OCI-LY1 (cell line): ENCODE results near the gene FIGLA.

ENCODE experiments used
- H2AFZ ChIP-seq: fragments of 200-600 bp; sonication (generic), shearing (Covaris generic); 2 replicates; pipeline ENCODE4 v1.6.0; 2014; ENCODE audit warnings: antibody characterized with exemption, mild to moderate bottlenecking, low read length
- H3F3A ChIP-seq: fragments of 200-600 bp; sonication (generic), shearing (Covaris generic); 2 replicates; pipeline ENCODE4 v1.6.0; 2014; ENCODE audit warnings: mild to moderate bottlenecking, antibody characterized with exemption, low read length, moderate library complexity; ENCODE audit not compliant: insufficient read depth
- H3K27ac ChIP-seq: fragments of 200-600 bp; sonication (generic); 2 replicates; pipeline ENCODE4 v1.5.1; 2014; ENCODE audit warnings: low read length, mixed run types, mild to moderate bottlenecking, low read depth; ENCODE audit not compliant: poor library complexity, severe bottlenecking
- H3K27me3 ChIP-seq: fragments of 200-600 bp; sonication (generic); 2 replicates; pipeline ENCODE4 v1.6.0; 2014; ENCODE audit warnings: antibody characterized with exemption, mild to moderate bottlenecking, low read length, moderate library complexity; ENCODE audit not compliant: insufficient read depth
- H3K36me3 ChIP-seq: fragments of 200-600 bp; sonication (generic); 2 replicates; pipeline ENCODE4 v1.6.1; 2014; ENCODE audit warnings: mild to moderate bottlenecking, antibody characterized with exemption, low read length, moderate library complexity, mixed read lengths; ENCODE audit not compliant: insufficient read depth
- H3K4me1 ChIP-seq: fragments of 200-600 bp; sonication (generic); 2 replicates; pipeline ENCODE4 v1.5.1; 2014; ENCODE audit warnings: mild to moderate bottlenecking, low read length, moderate library complexity; ENCODE audit not compliant: insufficient read depth, severe bottlenecking
- H3K4me2 ChIP-seq: fragments of 200-600 bp; sonication (generic), shearing (Covaris generic); 2 replicates; pipeline ENCODE4 v1.6.1; 2014; ENCODE audit warnings: low read length
- H3K4me3 ChIP-seq: fragments of 200-600 bp; sonication (generic); 2 replicates; pipeline ENCODE4 v1.5.1; 2014; ENCODE audit warnings: low read length, low read depth, mild to moderate bottlenecking, mixed read lengths; ENCODE audit not compliant: poor library complexity, severe bottlenecking
- H3K79me2 ChIP-seq: fragments of 200-600 bp; shearing (Covaris generic); 2 replicates; pipeline ENCODE4 v1.6.1; 2016; ENCODE audit warnings: mixed run types, low read length, mixed read lengths; ENCODE audit not compliant: insufficient read depth
- H3K9ac ChIP-seq: fragments of 200-600 bp; sonication (generic), shearing (Covaris generic); 2 replicates; pipeline ENCODE4 v1.6.1; 2014; ENCODE audit warnings: mild to moderate bottlenecking, low read length, mixed read lengths
- H3K9me2 ChIP-seq: fragments of 200-600 bp; sonication (generic), shearing (Covaris generic); 2 replicates; pipeline ENCODE4 v1.6.1; 2014; ENCODE audit warnings: low read depth, mild to moderate bottlenecking, low read length, mixed read lengths
- H3K9me3 ChIP-seq: fragments of 200-600 bp; shearing (Covaris generic); 2 replicates; pipeline ENCODE4 v1.6.1; 2014; ENCODE audit warnings: low read length, mixed read lengths
- H4K20me1 ChIP-seq: fragments of 200-600 bp; sonication (generic), shearing (Covaris generic); 2 replicates; pipeline ENCODE4 v1.6.0; 2016; ENCODE audit warnings: mild to moderate bottlenecking, low read length; ENCODE audit not compliant: insufficient read depth
- EZH2 ChIP-seq: fragments of 200-600 bp; sonication (generic), shearing (Covaris generic); IDR thresholded peaks from 2 replicates; pipeline ENCODE4 v1.8.0; 2017; ENCODE audit warnings: borderline replicate concordance, mixed run types, mild to moderate bottlenecking, antibody characterized with exemption, low read length, moderate library complexity, mixed read lengths
- TF ChIP-seq, protein P1 (sequence below): fragments of 200-600 bp; sonication (generic), shearing (Covaris generic); IDR thresholded peaks from 2 replicates; pipeline ENCODE4 v1.5.1; 2017; ENCODE audit warnings: mild to moderate bottlenecking, antibody characterized with exemption, low read length, moderate library complexity, mixed read lengths

FIGLA gene

GRCh38 chr2:70779911-70780545, 10.4 kb downstream of the FIGLA start:
- Histone ChIP-seq H3K27me3 (no peaks in the 10 kb centered on the region), H3K27ac (no peak overlapping the region), H3F3A (no peaks in the 10 kb centered on the region), H4K20me1 (no peaks in the 10 kb centered on the region), H2AFZ (no peak overlapping the region), H3K36me3 (no peaks in the 10 kb centered on the region), H3K9me2 (no peaks in the 10 kb centered on the region), H3K9me3 (no peaks in the 10 kb centered on the region), H3K79me2 (no peaks in the 10 kb centered on the region), H3K4me3 (no peak overlapping the region), H3K4me2 (no peak overlapping the region), H3K9ac (no peak overlapping the region), H3K4me1 (no peaks in the 10 kb centered on the region)
- TF ChIP-seq, protein P1, sequence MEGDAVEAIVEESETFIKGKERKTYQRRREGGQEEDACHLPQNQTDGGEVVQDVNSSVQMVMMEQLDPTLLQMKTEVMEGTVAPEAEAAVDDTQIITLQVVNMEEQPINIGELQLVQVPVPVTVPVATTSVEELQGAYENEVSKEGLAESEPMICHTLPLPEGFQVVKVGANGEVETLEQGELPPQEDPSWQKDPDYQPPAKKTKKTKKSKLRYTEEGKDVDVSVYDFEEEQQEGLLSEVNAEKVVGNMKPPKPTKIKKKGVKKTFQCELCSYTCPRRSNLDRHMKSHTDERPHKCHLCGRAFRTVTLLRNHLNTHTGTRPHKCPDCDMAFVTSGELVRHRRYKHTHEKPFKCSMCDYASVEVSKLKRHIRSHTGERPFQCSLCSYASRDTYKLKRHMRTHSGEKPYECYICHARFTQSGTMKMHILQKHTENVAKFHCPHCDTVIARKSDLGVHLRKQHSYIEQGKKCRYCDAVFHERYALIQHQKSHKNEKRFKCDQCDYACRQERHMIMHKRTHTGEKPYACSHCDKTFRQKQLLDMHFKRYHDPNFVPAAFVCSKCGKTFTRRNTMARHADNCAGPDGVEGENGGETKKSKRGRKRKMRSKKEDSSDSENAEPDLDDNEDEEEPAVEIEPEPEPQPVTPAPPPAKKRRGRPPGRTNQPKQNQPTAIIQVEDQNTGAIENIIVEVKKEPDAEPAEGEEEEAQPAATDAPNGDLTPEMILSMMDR, result no peak
- no peak for TF ChIP-seq EZH2

DNA sequence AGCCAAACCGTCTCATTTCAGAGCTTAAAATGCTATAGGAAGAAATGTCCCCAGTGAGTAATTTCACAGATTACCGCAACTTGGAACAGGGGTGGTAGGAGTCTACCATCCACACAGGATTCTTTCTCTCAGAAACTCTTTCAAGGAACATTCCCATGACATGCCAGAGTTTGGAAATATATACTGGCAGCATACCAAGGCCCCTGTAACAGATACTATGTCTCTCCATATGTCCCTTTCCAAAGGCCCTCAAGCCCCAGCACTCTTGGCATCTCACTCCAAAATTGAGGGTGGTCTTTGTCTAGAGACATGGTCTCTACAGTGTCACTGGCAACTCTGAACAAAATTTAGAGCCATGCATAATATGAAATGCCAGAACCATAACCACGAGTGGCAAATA, 11.0 kb downstream of the FIGLA start:
- H3K9me2 ChIP-seq, result no peaks in the 10 kb centered on the region
- no peaks in the 10 kb centered on the region for H3K79me2 ChIP-seq
- no peaks in the 10 kb centered on the region for H3F3A ChIP-seq
- H3K9ac ChIP-seq, result no peak overlapping the region
- no peaks in the 10 kb centered on the region for H3K36me3 ChIP-seq
- H3K4me2 ChIP-seq, result no peak overlapping the region
- H3K9me3 ChIP-seq, result no peaks in the 10 kb centered on the region
- no peaks in the 10 kb centered on the region for H3K27me3 ChIP-seq
- no peaks in the 10 kb centered on the region for H4K20me1 ChIP-seq
- no peaks in the 10 kb centered on the region for H3K4me1 ChIP-seq
- no peak overlapping the region for H3K27ac ChIP-seq
- H2AFZ ChIP-seq, result no peak overlapping the region
- H3K4me3 ChIP-seq, result no peak overlapping the region
- TF ChIP-seq EZH2, result no peak
- TF ChIP-seq, protein P1, result no peak

DNA sequence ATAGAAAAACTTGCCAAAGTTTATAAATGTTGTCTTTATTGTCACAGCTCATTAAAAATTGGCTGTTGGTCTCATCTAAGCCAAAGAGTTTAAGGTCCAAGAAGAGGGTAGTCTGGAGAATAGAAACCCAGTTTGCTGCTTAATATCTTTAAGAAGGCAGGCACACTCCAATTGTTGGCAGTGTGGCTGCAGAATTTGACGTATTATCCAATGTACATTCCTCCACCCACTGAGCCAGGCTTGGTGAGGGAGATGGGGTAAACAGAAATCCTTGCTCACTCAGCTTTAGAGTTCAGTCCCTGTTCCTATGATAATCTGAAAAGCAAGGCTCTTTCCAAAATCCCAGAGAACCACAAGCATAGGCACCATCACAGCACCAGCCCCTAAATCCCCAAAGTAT, 11.8 kb downstream of the FIGLA start:
- Histone ChIP-seq H3K27me3 (no peaks in the 10 kb centered on the region), H3F3A (no peaks in the 10 kb centered on the region), H2AFZ (no peak overlapping the region), H3K79me2 (no peaks in the 10 kb centered on the region), H3K4me1 (no peaks in the 10 kb centered on the region), H3K4me3 (no peak overlapping the region), H3K9me3 (no peaks in the 10 kb centered on the region), H3K27ac (no peak overlapping the region), H3K36me3 (no peaks in the 10 kb centered on the region), H3K4me2 (no peak overlapping the region), H3K9me2 (no peaks in the 10 kb centered on the region), H4K20me1 (no peaks in the 10 kb centered on the region), H3K9ac (no peak overlapping the region)
- TF ChIP-seq, protein P1, result no peak
- TF ChIP-seq EZH2, result no peak
